LNCaP clone FGC (cell line): Measurements from ENCODE around the gene GATA6.
"Not testable (repeated sequence)": the region's sequence is repeated elsewhere in the genome, so short reads cannot be mapped to it uniquely, and the experiment has no call there.

ENCODE experiments used
- DNase-seq: peaks from one replicate; pipeline ENCODE4 v3.0.0-alpha.2; 2011; ENCODE audit warnings: low read depth
- H3K4me3 ChIP-seq: 2 replicates; pipeline ENCODE4 v1.5.1; 2011; ENCODE audit warnings: mild to moderate bottlenecking, low read depth, low read length, control low read depth
- TF ChIP-seq, protein P1 (sequence below): IDR thresholded peaks from 2 replicates; pipeline ENCODE4 v1.5.1; 2012; ENCODE audit warnings: mild to moderate bottlenecking; ENCODE audit not compliant: control insufficient read depth, insufficient read depth; ENCODE audit errors: extremely low read depth

The GATA6 gene

DNA sequence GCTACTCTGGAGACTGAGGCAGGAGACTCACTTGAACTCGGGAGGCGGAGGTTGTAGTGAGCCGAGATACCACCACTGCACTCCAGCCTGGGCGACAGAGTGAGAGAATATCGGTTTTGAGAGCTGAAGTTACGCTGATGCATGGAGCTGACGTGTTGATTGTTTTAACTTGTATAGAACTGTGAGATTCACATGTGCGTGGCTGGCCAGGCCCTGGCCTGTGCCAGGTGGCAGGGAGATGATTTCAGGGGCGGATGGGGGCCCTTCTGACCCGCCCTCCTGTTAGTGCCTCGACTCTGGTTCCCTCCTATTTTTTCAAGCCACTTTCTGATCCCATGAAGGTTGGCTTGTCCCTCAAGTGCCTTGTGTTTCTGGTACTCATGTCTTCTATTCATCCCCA, 25.7 kb downstream of the GATA6 start:
- DNase-seq: no peak
- TF ChIP-seq, protein P1, sequence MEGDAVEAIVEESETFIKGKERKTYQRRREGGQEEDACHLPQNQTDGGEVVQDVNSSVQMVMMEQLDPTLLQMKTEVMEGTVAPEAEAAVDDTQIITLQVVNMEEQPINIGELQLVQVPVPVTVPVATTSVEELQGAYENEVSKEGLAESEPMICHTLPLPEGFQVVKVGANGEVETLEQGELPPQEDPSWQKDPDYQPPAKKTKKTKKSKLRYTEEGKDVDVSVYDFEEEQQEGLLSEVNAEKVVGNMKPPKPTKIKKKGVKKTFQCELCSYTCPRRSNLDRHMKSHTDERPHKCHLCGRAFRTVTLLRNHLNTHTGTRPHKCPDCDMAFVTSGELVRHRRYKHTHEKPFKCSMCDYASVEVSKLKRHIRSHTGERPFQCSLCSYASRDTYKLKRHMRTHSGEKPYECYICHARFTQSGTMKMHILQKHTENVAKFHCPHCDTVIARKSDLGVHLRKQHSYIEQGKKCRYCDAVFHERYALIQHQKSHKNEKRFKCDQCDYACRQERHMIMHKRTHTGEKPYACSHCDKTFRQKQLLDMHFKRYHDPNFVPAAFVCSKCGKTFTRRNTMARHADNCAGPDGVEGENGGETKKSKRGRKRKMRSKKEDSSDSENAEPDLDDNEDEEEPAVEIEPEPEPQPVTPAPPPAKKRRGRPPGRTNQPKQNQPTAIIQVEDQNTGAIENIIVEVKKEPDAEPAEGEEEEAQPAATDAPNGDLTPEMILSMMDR: no peak
- H3K4me3 ChIP-seq: no peak overlapping the region

DNA sequence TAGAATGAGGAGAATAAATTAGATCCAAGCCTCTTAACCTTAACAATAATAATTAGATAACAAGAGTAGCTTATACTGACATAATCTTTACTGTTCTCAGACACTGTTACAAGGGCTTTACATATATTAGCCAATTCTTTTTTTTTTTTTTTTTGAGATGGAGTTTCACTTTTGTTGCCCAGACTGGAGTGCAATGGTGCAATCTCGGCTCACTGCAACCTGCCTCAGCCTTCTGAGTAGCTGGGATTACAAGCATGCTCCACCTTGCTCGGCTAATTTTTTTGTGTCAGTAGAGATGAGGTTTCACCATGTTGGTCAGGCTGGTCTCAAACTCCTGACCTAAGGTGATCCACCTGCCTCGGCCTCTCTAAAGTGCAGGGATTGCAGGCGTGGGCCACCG, 27.6 kb downstream of the GATA6 start:
- DNase-seq, H3K4me3 ChIP-seq: not testable (repeated sequence)

DNA sequence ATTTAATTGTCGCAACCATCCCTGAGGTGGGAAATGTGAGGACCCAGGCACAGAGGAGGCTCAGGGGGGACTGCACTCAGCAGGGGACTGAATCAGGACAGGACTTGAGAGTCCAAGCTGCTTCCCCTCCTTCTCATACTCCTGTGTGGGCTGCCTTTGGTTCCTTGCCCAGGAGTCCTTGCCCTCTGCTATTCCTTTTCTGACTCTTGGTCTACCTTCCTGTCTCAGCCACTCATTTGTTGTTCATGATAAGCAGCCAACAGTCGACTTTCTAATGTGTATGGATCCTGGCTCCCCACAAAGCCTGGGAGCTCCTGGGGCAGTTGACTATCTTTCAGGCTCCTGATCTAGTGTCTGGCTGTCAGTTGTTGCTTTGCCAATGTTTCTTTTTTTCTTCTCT, 28.3 kb downstream of the GATA6 start:
- H3K4me3 ChIP-seq: no peak overlapping the region
- DNase-seq: no peak
- TF ChIP-seq, protein P1: no peak

DNA sequence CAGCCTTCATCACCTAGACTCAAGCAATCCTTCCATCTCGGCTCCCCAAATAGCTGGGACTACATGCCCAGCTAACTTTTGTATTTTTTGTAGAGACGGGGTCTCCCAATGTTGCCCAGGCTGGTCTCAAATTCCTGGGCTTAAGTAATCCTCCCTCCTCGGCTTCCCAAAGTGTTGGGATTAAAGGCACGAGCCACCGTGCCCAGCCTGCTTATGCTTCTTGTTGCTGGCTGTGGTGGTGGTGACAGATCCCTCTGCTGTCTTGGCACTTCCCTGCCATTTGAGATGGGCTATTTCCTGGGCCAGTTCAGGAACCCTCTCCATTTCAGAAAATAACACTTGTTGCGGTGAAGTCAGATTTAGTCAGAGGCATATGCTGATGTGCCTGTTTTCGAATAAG, 28.8 kb downstream of the GATA6 start:
- TF ChIP-seq, protein P1: no peak
- no peak overlapping the region for H3K4me3 ChIP-seq
- DNase-seq: no peak

DNA sequence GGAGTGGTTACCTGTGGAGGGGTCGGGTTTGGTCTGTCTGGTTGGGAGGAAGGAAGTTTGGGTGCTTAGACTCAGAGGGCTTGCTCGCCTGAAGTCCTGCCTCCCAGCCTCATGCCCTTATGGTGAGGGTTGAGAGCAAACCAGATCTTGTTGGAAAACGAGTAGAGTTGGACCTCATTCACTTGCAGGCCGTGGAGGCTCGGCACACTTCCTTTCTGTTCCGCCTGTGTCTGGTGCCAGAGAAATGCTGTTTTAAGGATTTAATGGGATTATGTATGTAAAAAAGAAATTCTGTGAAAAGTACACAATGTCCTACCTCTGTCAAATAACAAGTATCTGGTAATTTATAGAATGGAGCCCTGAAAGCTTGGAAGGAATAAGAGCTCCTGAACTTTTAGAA, 29.6 kb downstream of the GATA6 start:
- H3K4me3 ChIP-seq: no peak overlapping the region
- TF ChIP-seq, protein P1: no peak
- DNase-seq: no peak

DNA sequence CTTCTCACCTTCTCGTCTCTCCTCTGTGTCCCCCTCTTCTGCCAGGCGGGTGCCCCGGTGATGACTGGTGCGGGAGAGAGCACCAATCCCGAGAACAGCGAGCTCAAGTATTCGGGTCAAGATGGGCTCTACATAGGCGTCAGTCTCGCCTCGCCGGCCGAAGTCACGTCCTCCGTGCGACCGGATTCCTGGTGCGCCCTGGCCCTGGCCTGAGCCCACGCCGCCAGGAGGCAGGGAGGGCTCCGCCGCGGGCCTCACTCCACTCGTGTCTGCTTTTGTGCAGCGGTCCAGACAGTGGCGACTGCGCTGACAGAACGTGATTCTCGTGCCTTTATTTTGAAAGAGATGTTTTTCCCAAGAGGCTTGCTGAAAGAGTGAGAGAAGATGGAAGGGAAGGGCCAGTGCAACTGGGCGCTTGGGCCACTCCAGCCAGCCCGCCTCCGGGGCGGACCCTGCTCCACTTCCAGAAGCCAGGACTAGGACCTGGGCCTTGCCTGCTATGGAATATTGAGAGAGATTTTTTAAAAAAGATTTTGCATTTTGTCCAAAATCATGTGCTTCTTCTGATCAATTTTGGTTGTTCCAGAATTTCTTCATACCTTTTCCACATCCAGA, 31.3 kb downstream of the GATA6 start:
- DNase-seq: no peak
- no peak overlapping the region for H3K4me3 ChIP-seq
- TF ChIP-seq, protein P1: no peak

DNA sequence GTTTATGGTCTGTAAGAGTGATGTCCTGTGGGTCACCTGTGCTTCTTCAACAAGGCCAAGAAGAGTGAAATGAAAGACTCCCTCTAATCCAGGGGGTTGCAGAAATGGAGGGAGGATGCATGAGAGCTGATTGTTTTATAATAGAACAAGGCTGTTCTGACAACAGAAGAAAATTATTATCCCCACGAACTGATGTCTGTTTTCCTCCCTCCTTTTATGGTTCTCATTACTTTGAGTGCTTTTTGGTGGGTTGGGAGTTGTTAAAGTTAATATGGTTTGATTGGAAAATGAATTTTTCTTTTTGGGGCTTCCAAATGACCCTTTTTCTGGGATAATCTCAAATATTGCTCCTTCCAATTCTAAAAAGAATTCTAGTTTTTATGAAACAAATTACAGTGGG, 33.6 kb downstream of the GATA6 start:
- no peak for DNase-seq
- TF ChIP-seq, protein P1: no peak
- no peak overlapping the region for H3K4me3 ChIP-seq
